ENCODE measurements around the gene PRTG. TPM values are rescaled to one million over a fixed set of nuclear protein-coding genes. Genes with fewer than 3 reads are reported as not detected.
A peak's percentile ranks its signal among the peaks of the same experiment; 100 is the strongest.

PRTG gene, protein sequence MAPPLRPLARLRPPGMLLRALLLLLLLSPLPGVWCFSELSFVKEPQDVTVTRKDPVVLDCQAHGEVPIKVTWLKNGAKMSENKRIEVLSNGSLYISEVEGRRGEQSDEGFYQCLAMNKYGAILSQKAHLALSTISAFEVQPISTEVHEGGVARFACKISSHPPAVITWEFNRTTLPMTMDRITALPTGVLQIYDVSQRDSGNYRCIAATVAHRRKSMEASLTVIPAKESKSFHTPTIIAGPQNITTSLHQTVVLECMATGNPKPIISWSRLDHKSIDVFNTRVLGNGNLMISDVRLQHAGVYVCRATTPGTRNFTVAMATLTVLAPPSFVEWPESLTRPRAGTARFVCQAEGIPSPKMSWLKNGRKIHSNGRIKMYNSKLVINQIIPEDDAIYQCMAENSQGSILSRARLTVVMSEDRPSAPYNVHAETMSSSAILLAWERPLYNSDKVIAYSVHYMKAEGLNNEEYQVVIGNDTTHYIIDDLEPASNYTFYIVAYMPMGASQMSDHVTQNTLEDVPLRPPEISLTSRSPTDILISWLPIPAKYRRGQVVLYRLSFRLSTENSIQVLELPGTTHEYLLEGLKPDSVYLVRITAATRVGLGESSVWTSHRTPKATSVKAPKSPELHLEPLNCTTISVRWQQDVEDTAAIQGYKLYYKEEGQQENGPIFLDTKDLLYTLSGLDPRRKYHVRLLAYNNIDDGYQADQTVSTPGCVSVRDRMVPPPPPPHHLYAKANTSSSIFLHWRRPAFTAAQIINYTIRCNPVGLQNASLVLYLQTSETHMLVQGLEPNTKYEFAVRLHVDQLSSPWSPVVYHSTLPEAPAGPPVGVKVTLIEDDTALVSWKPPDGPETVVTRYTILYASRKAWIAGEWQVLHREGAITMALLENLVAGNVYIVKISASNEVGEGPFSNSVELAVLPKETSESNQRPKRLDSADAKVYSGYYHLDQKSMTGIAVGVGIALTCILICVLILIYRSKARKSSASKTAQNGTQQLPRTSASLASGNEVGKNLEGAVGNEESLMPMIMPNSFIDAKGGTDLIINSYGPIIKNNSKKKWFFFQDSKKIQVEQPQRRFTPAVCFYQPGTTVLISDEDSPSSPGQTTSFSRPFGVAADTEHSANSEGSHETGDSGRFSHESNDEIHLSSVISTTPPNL
- total RNA-seq, result 1 to 10 TPM in 1 of 4 donors, under 1 TPM in 3; 0.05 to 2.0 (median 0.65) TPM

DNA sequence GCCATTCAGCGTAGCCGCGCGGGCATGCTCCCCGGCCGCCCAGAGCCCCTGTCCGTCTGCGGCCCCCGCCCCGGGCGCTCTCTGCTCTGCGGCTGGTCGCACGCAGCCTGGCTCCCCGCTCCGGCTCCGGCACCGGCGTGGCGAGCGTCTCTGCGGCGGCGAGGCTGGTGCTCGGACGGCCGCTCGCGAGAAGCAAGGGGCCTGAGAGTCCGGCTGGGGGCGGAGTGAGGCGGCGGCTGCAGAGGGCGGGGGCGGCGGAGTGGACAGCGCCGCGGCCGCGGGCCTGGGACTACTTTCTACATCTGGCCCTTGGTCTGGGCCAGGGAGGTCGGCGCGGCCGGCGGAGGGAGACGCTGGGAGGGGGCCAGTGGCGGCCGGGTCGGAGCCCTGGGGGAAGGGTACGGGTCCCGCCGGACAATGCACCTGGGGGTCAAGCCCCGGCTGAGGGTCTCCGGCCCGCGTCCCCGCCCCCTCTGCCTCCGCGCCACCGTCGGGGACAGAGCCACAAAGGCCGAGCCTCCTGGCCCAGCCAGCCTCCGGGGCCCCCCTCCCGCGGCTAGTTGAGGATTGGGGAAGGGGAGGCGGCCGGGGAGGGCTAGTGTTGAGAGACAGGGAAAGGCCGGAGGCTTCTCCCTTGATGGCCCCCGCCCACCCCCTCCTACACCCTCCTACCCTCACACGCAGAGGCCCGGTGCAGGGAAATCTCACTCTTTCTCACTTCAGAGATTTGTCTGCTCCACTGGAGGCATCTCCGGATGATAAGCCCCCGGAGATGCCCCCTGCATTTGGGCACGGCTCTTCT is at the start of gene PRTG:
PRTG (minus strand) TSS at position 226 of the 802 bp plus-strand sequence; CDS start at position 5, 221 bp downstream.
- in situ Hi-C loops (cut with MboI; ENCODE audit: low sequenced_read_pairs in 4 of 4) (no loop called here), intact Hi-C loops (cut with DNase I; ENCODE audit: low total_unique reads) (no loop called here)
- peaks cover 0 to 14% of the 10 kb centered on the region in 2 donors for H3K4me1 ChIP-seq
- no peaks in the 10 kb centered on the region for H3K27me3 ChIP-seq
- H3K36me3 ChIP-seq, result no peaks in the 10 kb centered on the region
- H3K9me3 ChIP-seq, result no peaks in the 10 kb centered on the region
- peak; percentile 85 to 91 for ATAC-seq
- H3K27ac ChIP-seq, result peak within 1 kb of the TSS; percentile 47 to 63 (median 54)
- H3K4me3 ChIP-seq, result peak within 1 kb of the TSS; percentile 69 to 80 (median 72)
- TF ChIP-seq, protein P1, sequence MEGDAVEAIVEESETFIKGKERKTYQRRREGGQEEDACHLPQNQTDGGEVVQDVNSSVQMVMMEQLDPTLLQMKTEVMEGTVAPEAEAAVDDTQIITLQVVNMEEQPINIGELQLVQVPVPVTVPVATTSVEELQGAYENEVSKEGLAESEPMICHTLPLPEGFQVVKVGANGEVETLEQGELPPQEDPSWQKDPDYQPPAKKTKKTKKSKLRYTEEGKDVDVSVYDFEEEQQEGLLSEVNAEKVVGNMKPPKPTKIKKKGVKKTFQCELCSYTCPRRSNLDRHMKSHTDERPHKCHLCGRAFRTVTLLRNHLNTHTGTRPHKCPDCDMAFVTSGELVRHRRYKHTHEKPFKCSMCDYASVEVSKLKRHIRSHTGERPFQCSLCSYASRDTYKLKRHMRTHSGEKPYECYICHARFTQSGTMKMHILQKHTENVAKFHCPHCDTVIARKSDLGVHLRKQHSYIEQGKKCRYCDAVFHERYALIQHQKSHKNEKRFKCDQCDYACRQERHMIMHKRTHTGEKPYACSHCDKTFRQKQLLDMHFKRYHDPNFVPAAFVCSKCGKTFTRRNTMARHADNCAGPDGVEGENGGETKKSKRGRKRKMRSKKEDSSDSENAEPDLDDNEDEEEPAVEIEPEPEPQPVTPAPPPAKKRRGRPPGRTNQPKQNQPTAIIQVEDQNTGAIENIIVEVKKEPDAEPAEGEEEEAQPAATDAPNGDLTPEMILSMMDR (IDR thresholded peaks at IDR 0.05 in 4 of 5, conservative IDR thresholded peaks at IDR 0.05 in 1 of 5), result no peak
- TF ChIP-seq POLR2A (IDR thresholded peaks at IDR 0.05), result no peak
- peak; percentile 32 to 48 for DNase-seq

DNA sequence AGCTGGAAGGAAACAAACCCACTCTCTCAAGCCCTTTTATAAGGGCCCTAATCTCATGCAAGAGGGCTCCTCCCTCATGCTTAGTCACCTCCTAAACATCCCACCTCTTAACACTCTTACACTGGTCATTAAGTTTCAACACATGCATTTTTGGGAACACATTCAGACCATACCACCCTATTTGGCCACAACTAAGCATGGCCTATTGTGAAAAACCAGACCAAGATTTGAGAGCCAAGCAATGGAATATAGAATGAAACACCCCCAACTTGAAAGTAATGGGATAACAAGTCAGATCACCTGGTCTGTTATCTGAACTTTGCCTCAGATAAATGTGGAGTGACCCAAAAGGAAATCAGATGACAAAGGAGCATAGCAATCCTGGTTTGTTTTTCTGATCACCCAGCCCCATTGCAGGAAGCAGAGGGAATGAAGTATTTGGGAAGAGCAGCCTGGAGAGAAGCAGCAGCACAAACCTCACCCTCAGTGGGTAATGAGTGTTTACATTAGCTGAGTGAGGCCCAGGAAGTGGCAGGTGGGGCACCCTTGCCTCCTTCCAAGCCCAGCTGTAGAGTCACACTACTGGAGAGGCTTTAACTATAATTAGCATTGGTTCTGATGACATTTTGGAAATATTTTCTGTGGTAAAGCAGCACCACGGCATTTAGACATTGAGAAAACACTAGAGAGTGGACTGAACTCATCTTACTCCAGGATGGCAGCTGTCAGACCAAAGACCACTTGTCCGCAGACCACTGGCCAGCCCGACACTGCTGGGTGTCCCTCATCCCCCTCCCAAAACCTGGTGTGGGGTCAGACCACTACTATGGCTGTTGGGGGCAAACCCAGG is 48.8 kb upstream of the PRTG start:
- TF ChIP-seq, protein P1 (IDR thresholded peaks at IDR 0.05 in 4 of 5, conservative IDR thresholded peaks at IDR 0.05 in 1 of 5), result no peak
- no peak for TF ChIP-seq POLR2A (IDR thresholded peaks at IDR 0.05)
- ATAC-seq, result no peak
- H3K27ac ChIP-seq, result no peak overlapping the region
- no peaks in the 10 kb centered on the region for H3K4me1 ChIP-seq
- no peaks in the 10 kb centered on the region for H3K36me3 ChIP-seq
- in situ Hi-C loops (cut with MboI; ENCODE audit: low sequenced_read_pairs in 4 of 4) (no loop called here), intact Hi-C loops (cut with DNase I; ENCODE audit: low total_unique reads) (no loop called here)
- H3K4me3 ChIP-seq, result no peak overlapping the region
- H3K9me3 ChIP-seq, result no peaks in the 10 kb centered on the region
- H3K27me3 ChIP-seq, result no peaks in the 10 kb centered on the region
- no peak for DNase-seq

- in situ Hi-C loops (cut with MboI; ENCODE audit: low sequenced_read_pairs in 4 of 4) (no loop called here), intact Hi-C loops (cut with DNase I; ENCODE audit: low total_unique reads) (no loop called here)
- Histone ChIP-seq H3K4me3 (no peak overlapping the region), H3K36me3 (no peaks in the 10 kb centered on the region), H3K27ac (no peak overlapping the region), H3K4me1 (no peaks in the 10 kb centered on the region), H3K9me3 (no peaks in the 10 kb centered on the region), H3K27me3 (no peaks in the 10 kb centered on the region)
- DNase-seq (no peak), ATAC-seq (no peak)
- TF ChIP-seq POLR2A (IDR thresholded peaks at IDR 0.05), result no peak
- TF ChIP-seq, protein P1 (IDR thresholded peaks at IDR 0.05 in 4 of 5, conservative IDR thresholded peaks at IDR 0.05 in 1 of 5), result peak in 4 of 5 experiments; percentile 14 to 47 (median 30)
Measured at GRCh38 chr15:55789066-55789660, 46.2 kb upstream of the PRTG start.
